Measurements from ENCODE around the gene SOCS2. TPM values are rescaled to one million over a fixed set of nuclear protein-coding genes. Genes with fewer than 3 reads are reported as not detected.

The SOCS2 gene
- polyA plus RNA-seq, 1 donor (not counting 4 experiments of a cell fraction or from before 2014, with no cell fraction given): 15.0 TPM

DNA sequence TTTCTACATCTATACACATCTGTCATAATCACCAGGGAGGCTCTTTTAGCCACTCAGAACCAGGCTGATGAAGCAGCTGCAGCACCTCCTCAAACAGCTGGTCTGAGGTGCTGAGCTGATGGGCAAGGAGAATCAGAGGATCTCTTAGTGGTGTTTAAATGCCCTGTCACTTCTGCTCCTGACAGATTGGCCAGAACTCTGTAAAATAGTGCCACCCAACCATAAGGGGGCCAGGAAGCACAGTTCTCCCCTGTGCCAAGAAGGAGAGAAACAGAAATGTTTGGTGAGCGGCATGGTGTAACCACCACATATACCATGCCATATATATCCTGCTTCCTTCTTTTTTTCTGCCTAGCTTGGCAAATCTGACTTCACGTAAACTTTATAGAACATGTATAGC lies 12.8 kb downstream of the SOCS2 start:
- no peaks in the 10 kb centered on the region for H3K79me2 ChIP-seq (ENCODE audit: control insufficient read depth, insufficient read depth, low read length)
- no peaks in the 10 kb centered on the region for H3K9me3 ChIP-seq (ENCODE audit: control insufficient read depth, low read depth, low read length)
- no peaks in the 10 kb centered on the region for H3K36me3 ChIP-seq (ENCODE audit: control insufficient read depth in 2 of 2, extremely low read depth in 1 of 2, insufficient read depth in 2 of 2, low read length in 2 of 2)
- FAIRE-seq (no peak), DNase-seq (ENCODE audit: low read depth, low spot score) (no peak)
- peaks cover 12% of the 10 kb centered on the region for H3K4me1 ChIP-seq (ENCODE audit: control insufficient read depth, extremely low read depth, insufficient read depth, low read length)
- H3K9ac ChIP-seq (ENCODE audit: control insufficient read depth, extremely low read depth, insufficient read depth, low read length): no peak overlapping the region
- H3K27ac ChIP-seq (ENCODE audit: control insufficient read depth, insufficient read depth, low read length): no peak overlapping the region
- no peaks in the 10 kb centered on the region for H3K9me1 ChIP-seq (ENCODE audit: control insufficient read depth, extremely low read depth, insufficient read depth, low read length)
- dilution Hi-C loops (cut with MboI; ENCODE audit: extremely low pct_ligation_motif_present, low sequenced_read_pairs): no loop called here
- H3K27me3 ChIP-seq (ENCODE audit: control insufficient read depth, extremely low read depth, insufficient read depth, low read length): no peaks in the 10 kb centered on the region
- H4K20me1 ChIP-seq (ENCODE audit: control insufficient read depth, extremely low read depth, insufficient read depth, low read length): no peaks in the 10 kb centered on the region
- H2AFZ ChIP-seq (ENCODE audit: control insufficient read depth, low read length): no peak overlapping the region
- H3K4me3 ChIP-seq (ENCODE audit: control insufficient read depth in 2 of 3, extremely low read depth in 1 of 3, insufficient read depth in 2 of 3, low read depth in 1 of 3, low read length in 3 of 3): no peak overlapping the region
- TF ChIP-seq, protein P1, sequence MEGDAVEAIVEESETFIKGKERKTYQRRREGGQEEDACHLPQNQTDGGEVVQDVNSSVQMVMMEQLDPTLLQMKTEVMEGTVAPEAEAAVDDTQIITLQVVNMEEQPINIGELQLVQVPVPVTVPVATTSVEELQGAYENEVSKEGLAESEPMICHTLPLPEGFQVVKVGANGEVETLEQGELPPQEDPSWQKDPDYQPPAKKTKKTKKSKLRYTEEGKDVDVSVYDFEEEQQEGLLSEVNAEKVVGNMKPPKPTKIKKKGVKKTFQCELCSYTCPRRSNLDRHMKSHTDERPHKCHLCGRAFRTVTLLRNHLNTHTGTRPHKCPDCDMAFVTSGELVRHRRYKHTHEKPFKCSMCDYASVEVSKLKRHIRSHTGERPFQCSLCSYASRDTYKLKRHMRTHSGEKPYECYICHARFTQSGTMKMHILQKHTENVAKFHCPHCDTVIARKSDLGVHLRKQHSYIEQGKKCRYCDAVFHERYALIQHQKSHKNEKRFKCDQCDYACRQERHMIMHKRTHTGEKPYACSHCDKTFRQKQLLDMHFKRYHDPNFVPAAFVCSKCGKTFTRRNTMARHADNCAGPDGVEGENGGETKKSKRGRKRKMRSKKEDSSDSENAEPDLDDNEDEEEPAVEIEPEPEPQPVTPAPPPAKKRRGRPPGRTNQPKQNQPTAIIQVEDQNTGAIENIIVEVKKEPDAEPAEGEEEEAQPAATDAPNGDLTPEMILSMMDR (optimal IDR thresholded peaks at IDR 0.05 in 1 of 3, IDR thresholded peaks at IDR 0.05 in 1 of 3, conservative IDR thresholded peaks at IDR 0.05 in 1 of 3; ENCODE audit: extremely low read depth in 1 of 3, insufficient read depth in 2 of 3, low read length in 3 of 3): no peak
- TF ChIP-seq EZH2 (IDR thresholded peaks at IDR 0.05; ENCODE audit: low read length): no peak
- H3K4me2 ChIP-seq (ENCODE audit: control insufficient read depth, extremely low read depth, insufficient read depth, low read depth, low read length): no peak overlapping the region

DNA sequence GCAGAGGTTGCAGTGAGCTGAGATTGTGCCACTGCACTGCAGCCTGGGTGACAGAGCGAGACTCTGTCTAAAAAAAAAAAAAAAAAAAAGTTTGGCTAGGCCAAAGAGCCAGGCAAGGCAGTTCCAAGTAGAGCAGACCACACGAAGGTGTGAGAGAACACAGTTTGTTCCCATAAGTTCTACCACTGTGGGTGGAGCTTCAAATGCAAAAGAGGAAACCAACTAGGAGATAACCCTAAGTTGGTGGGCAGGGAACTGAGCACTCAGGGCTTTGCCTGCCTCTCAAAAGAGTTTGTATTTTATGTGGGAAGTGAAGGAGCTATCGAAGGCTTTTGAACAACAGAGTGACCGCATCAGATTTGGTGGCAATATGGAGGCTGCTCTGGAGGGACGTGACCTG lies 15.1 kb downstream of the SOCS2 start:
- H3K4me2 ChIP-seq (ENCODE audit: control insufficient read depth, extremely low read depth, insufficient read depth, low read depth, low read length): no peak overlapping the region
- H3K9me3 ChIP-seq (ENCODE audit: control insufficient read depth, low read depth, low read length): no peaks in the 10 kb centered on the region
- TF ChIP-seq, protein P1 (optimal IDR thresholded peaks at IDR 0.05 in 1 of 3, IDR thresholded peaks at IDR 0.05 in 1 of 3, conservative IDR thresholded peaks at IDR 0.05 in 1 of 3; ENCODE audit: extremely low read depth in 1 of 3, insufficient read depth in 2 of 3, low read length in 3 of 3): no peak
- TF ChIP-seq EZH2 (IDR thresholded peaks at IDR 0.05; ENCODE audit: low read length): no peak
- no peak overlapping the region for H3K27ac ChIP-seq (ENCODE audit: control insufficient read depth, insufficient read depth, low read length)
- DNase-seq (ENCODE audit: low read depth, low spot score) (no peak), FAIRE-seq (no peak)
- no peak overlapping the region for H3K9ac ChIP-seq (ENCODE audit: control insufficient read depth, extremely low read depth, insufficient read depth, low read length)
- no peak overlapping the region for H3K4me3 ChIP-seq (ENCODE audit: control insufficient read depth in 2 of 3, extremely low read depth in 1 of 3, insufficient read depth in 2 of 3, low read depth in 1 of 3, low read length in 3 of 3)
- H3K79me2 ChIP-seq (ENCODE audit: control insufficient read depth, insufficient read depth, low read length): no peaks in the 10 kb centered on the region
- no peaks in the 10 kb centered on the region for H3K36me3 ChIP-seq (ENCODE audit: control insufficient read depth in 2 of 2, extremely low read depth in 1 of 2, insufficient read depth in 2 of 2, low read length in 2 of 2)
- H4K20me1 ChIP-seq (ENCODE audit: control insufficient read depth, extremely low read depth, insufficient read depth, low read length): no peaks in the 10 kb centered on the region
- no peaks in the 10 kb centered on the region for H3K27me3 ChIP-seq (ENCODE audit: control insufficient read depth, extremely low read depth, insufficient read depth, low read length)
- no peak overlapping the region for H2AFZ ChIP-seq (ENCODE audit: control insufficient read depth, low read length)
- H3K9me1 ChIP-seq (ENCODE audit: control insufficient read depth, extremely low read depth, insufficient read depth, low read length): no peaks in the 10 kb centered on the region
- peaks cover 5% of the 10 kb centered on the region for H3K4me1 ChIP-seq (ENCODE audit: control insufficient read depth, extremely low read depth, insufficient read depth, low read length)
- dilution Hi-C loops (cut with MboI; ENCODE audit: extremely low pct_ligation_motif_present, low sequenced_read_pairs): no loop called here

Data from keratinocyte (primary cell).